ENCODE results near the gene SMARCAL1. TPM values are rescaled to one million over a fixed set of nuclear protein-coding genes. Genes with fewer than 3 reads are reported as not detected.

The SMARCAL1 gene
- total RNA-seq, 2 experiments from 2014 or later = 6.3 TPM

- Mint-ChIP-seq H3K27me3 (no peaks in the 10 kb centered on the region), H3K4me3 (no peak overlapping the region), H3K4me1 (ENCODE audit: low read depth) (peaks cover 40% of the 10 kb centered on the region), H3K27ac (no peak overlapping the region), H3K9me3 (no peaks in the 10 kb centered on the region), H3K36me3 (ENCODE audit: low read depth) (peaks cover 86% of the 10 kb centered on the region)
- DNase-seq (no peak), ATAC-seq (ENCODE audit: poor library complexity) (no peak)
- Histone ChIP-seq H3K4me3 (ENCODE audit: low read length) (no peak overlapping the region), H3K27me3 (ENCODE audit: control insufficient read depth in 1 of 2, insufficient read depth in 2 of 2, low read length in 2 of 2) (no peaks in the 10 kb centered on the region), H3K36me3 (ENCODE audit: insufficient read depth, low read length) (peaks cover 50% of the 10 kb centered on the region), H3K27ac (ENCODE audit: low read depth in 1 of 2, low read length in 2 of 2) (no peak overlapping the region), H3K9me3 (ENCODE audit: control insufficient read depth in 1 of 2, insufficient read depth in 1 of 2, low read length in 2 of 2) (no peaks in the 10 kb centered on the region), H3K4me1 (ENCODE audit: insufficient read depth, low read length) (peaks cover 12% of the 10 kb centered on the region)
- intact Hi-C loops (cut with DNase I, micrococcal nuclease) = no loop called here
- POLR2A ChIA-PET = no interaction called here
- TF ChIP-seq CTCF (IDR thresholded peaks at IDR 0.05) = no peak
- CTCF ChIA-PET = no interaction called here
Measured at GRCh38 chr2:216416571-216417307, 4.5 kb downstream of the SMARCAL1 start.

DNA sequence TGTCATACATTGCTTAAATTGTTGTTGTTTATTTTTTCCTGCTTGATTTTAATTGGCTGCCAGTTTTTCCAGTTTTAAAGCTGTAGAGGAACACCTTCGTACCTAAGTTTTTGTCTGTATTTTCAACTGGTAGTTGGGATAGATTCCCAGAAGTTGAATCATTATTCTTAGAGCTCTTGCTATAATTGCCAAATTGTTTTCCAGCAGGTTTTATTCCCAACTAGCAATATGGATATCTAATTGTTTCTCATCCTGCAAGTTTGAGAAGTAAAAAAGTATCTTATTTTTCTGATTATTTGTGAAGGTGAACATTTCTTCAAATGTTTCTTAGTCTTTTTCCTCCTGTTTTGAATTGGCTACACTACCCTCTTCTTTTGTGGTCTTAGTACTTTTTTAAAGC lies 6.7 kb downstream of the SMARCAL1 start:
- no peak for TF ChIP-seq CTCF (IDR thresholded peaks at IDR 0.05)
- Mint-ChIP-seq H3K4me1 (ENCODE audit: low read depth) (peaks cover 21% of the 10 kb centered on the region), H3K36me3 (ENCODE audit: low read depth) (peaks cover 97% of the 10 kb centered on the region), H3K27ac (no peak overlapping the region), H3K27me3 (no peaks in the 10 kb centered on the region), H3K4me3 (no peak overlapping the region), H3K9me3 (no peaks in the 10 kb centered on the region)
- no peak overlapping the region for H3K27ac ChIP-seq (ENCODE audit: low read depth in 1 of 2, low read length in 2 of 2)
- H3K36me3 ChIP-seq (ENCODE audit: insufficient read depth, low read length) = peaks cover 73% of the 10 kb centered on the region
- no peaks in the 10 kb centered on the region for H3K9me3 ChIP-seq (ENCODE audit: control insufficient read depth in 1 of 2, insufficient read depth in 1 of 2, low read length in 2 of 2)
- intact Hi-C loops (cut with DNase I, micrococcal nuclease) = no loop called here
- ChIA-PET CTCF (no interaction called here), POLR2A (no interaction called here)
- DNase-seq (no peak), ATAC-seq (ENCODE audit: poor library complexity) (no peak)
- H3K4me1 ChIP-seq (ENCODE audit: insufficient read depth, low read length) = no peaks in the 10 kb centered on the region
- no peak overlapping the region for H3K4me3 ChIP-seq (ENCODE audit: low read length)
- no peaks in the 10 kb centered on the region for H3K27me3 ChIP-seq (ENCODE audit: control insufficient read depth in 1 of 2, insufficient read depth in 2 of 2, low read length in 2 of 2)

DNA sequence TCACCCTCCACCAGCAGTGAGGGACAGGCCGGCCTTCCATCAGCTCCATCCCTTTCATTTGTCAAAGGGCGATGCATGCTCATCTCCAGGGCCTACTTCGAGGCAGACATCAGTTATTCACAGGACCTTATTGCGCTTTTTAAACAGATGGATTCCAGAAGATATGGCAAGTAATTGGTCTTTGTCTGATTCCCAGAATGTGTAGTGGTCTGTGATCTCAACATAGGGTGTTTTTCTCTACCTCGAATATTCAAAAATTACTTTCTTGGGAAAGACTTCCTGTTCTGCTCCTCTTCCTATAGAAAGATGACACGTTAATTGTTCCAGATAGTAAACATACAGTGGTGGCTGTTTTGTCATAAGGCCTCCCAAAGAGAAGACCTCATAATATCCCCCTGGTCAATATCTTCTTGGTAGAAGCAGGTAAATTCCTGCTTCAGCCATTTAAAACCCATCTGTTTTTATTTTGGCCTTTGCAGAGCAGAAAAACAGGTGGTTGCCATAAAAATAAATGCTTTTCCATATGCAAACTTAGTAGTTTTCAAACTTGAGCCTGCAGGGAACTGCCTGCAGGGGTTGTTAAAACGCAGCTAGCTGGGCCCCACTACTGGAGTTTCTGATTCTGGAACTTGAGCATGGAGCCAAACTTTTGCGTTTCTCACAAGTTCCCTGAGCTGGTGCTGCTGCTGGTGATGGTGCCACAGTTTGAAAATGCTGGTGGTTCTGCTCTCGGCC lies 8.2 kb downstream of the SMARCAL1 start:
- Histone ChIP-seq H3K4me3 (ENCODE audit: low read length) (no peak overlapping the region), H3K9me3 (ENCODE audit: control insufficient read depth in 1 of 2, insufficient read depth in 1 of 2, low read length in 2 of 2) (peaks cover 0 to 8% of the 10 kb centered on the region in 2 experiments), H3K4me1 (ENCODE audit: insufficient read depth, low read length) (no peaks in the 10 kb centered on the region), H3K27ac (ENCODE audit: low read depth in 1 of 2, low read length in 2 of 2) (no peak overlapping the region), H3K36me3 (ENCODE audit: insufficient read depth, low read length) (peaks cover 80% of the 10 kb centered on the region), H3K27me3 (ENCODE audit: control insufficient read depth in 1 of 2, insufficient read depth in 2 of 2, low read length in 2 of 2) (no peaks in the 10 kb centered on the region)
- no peaks in the 10 kb centered on the region for H3K9me3 Mint-ChIP-seq
- ChIA-PET CTCF (no interaction called here), POLR2A (no interaction called here)
- DNase-seq (no peak), ATAC-seq (ENCODE audit: poor library complexity) (no peak)
- H3K27me3 Mint-ChIP-seq = no peaks in the 10 kb centered on the region
- TF ChIP-seq CTCF (IDR thresholded peaks at IDR 0.05) = no peak
- peaks cover 100% of the 10 kb centered on the region for H3K36me3 Mint-ChIP-seq (ENCODE audit: low read depth)
- intact Hi-C loops (cut with DNase I, micrococcal nuclease) = no loop called here
- no peak overlapping the region for H3K4me3 Mint-ChIP-seq
- H3K4me1 Mint-ChIP-seq (ENCODE audit: low read depth) = peaks cover 21% of the 10 kb centered on the region
- H3K27ac Mint-ChIP-seq = no peak overlapping the region
